IPS DF 19.7 (cell line): ENCODE data around the gene MAGEA12.
"Not testable (repeated sequence)": the region's sequence is repeated elsewhere in the genome, so short reads cannot be mapped to it uniquely, and the experiment has no call there.

Source experiments
- DNase-seq: peaks from one replicate; pipeline ENCODE4 v3.0.0-alpha.2; 2013; ENCODE audit warnings: low read depth, low spot score

Gene MAGEA12

DNA sequence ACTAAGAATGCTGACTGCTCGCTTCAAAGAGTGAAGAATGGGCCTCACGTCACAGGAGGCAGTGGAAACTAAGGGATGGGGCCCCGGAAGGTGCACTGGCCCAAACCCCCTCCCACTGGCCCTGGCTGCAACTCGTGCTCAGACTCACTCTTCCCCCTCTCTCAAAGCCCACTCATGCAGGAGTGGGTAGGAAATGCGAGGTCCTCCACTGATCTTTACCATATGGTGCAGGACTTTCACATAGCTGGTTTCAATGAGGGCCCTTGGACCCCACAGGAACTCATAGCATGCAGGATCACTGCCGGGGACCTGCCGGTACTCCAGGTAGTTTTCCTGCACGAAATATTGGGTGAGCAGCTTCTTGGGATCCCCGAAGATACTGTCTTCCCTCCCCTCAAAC is 33.0 kb downstream of the MAGEA12 start:
- not testable (repeated sequence) for DNase-seq

DNA sequence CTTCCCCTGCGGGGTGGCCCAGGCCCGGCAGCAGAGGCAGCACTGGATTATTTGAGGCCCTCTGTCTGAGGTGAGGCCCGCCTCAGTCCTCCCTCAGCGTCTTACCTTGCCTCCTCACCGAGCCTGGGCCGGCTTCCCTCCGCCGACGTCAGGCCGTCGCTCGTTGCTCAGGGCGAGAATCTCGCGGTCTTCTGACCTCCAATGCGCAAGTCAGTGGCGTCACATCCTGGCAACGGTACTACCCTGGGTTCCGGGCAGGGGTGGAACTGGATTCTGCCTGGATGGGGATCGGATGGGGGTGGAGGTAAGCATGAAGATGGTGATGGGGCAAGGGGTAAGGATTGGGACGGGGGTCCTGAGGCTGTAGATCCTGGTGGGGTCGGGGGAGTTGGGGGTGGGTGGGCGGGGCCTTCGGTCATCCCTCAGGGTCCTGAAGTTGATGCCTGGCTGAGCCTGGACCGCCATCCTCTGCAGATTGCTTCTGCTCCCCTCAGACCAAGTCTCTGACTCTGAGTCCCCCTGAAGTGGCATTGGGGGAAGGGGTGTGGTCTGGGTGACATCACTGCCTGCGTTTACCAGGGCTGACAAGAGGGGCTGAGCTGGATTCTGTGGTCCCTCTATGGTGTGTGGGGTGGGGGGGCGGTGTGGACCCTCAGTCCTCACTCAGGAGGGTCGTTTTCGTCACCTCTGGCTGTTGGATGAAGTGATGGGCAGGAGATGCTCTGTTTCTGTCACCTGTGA is 36.2 kb downstream of the MAGEA12 start, which contains the start of gene MAGEA6:
Gene MAGEA6 (minus strand): TSS at position 141 of the 741 bp plus-strand sequence. CDS start 2,039 bp downstream, outside the sequence.
- not testable (repeated sequence) for DNase-seq

DNA sequence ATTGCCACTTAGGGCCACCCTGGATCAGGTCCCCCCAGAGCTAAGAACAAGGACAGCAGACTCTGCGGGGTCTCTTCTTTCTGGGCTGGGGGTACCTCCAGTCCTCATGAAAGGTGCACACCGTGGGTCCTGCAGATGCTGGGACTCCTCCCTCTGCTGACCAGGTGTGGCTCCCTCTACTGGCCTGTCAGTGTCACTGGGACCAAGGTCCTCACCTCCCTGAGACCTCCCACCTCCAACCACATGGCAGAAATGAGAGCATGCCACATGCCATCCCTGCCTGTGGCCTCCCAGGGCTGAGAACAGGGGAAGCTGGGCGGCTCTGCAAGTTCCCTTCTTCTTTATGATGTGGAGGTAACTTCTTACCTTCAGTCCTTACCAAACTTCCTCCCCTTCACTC is 53.5 kb downstream of the MAGEA12 start:
- not testable (repeated sequence) for DNase-seq
